Inflammatory macrophage (primary cell): Measurements from ENCODE around the gene TLR9.
"Not testable (repeated sequence)": the region's sequence is repeated elsewhere in the genome, so short reads cannot be mapped to it uniquely, and the experiment has no call there.

Source experiments
- DNase-seq, 2 donors: peaks; one replicate each; pipeline ENCODE4 v3.0.0-alpha.2; 2020 to 2022
- total RNA-seq, 18 experiments: gene quantifications; one replicate each; lab custom pipeline; 2026; ENCODE audit warnings: mixed read lengths in 6 of 18, inconsistent platforms in 2 of 18; lab: John Stamatoyannopoulos, UW

TLR9 gene
- total RNA-seq: 0 reads per million in 18 experiments

GRCh38 chr3:52225452-52226228 is at the start of gene TLR9:
TSS of gene TLR9 (minus strand) at chr3:52225645. CDS start at chr3:52225529, 116 bp downstream.
- DNase-seq: peak; percentile 45 to 49

GRCh38 chr3:52274781-52275180 is 49.3 kb upstream of the TLR9 start:
- DNase-seq: not testable (repeated sequence)

- no peak for DNase-seq
Observed at GRCh38 chr3:52272831-52273230, 47.4 kb upstream of the TLR9 start.

- not testable (repeated sequence) for DNase-seq
Observed at GRCh38 chr3:52272172-52272571, 46.7 kb upstream of the TLR9 start.

- DNase-seq: peak; percentile 83 to 84
Observed at GRCh38 chr3:52270252-52270754, 44.9 kb upstream of the TLR9 start.

- peak in 1 of 2 donors; percentile 45 for DNase-seq
Observed at GRCh38 chr3:52269776-52270175, 44.3 kb upstream of the TLR9 start.

GRCh38 chr3:52268036-52268435 is 42.6 kb upstream of the TLR9 start:
- no peak for DNase-seq

GRCh38 chr3:52265387-52265786 is 39.9 kb upstream of the TLR9 start:
- DNase-seq: no peak

GRCh38 chr3:52262447-52262846 is 37.0 kb upstream of the TLR9 start:
- DNase-seq: no peak

GRCh38 chr3:52259448-52259847 is 34.0 kb upstream of the TLR9 start:
- no peak for DNase-seq

GRCh38 chr3:52259035-52259434 is 33.6 kb upstream of the TLR9 start:
- no peak for DNase-seq

GRCh38 chr3:52257911-52258310 is 32.5 kb upstream of the TLR9 start:
- DNase-seq: no peak

- no peak for DNase-seq
Observed at GRCh38 chr3:52256622-52257021, 31.2 kb upstream of the TLR9 start.

GRCh38 chr3:52256159-52256558 is 30.7 kb upstream of the TLR9 start:
- DNase-seq: no peak

- DNase-seq: no peak
Observed at GRCh38 chr3:52254608-52255007, 29.2 kb upstream of the TLR9 start.

GRCh38 chr3:52253314-52254304 is 28.2 kb upstream of the TLR9 start:
- DNase-seq: peak; percentile 98 to 99

GRCh38 chr3:52250122-52250521 is 24.7 kb upstream of the TLR9 start:
- no peak for DNase-seq

GRCh38 chr3:52249683-52250082 is 24.2 kb upstream of the TLR9 start:
- no peak for DNase-seq

- DNase-seq: no peak
Observed at GRCh38 chr3:52248816-52249547, 23.5 kb upstream of the TLR9 start.

GRCh38 chr3:52248165-52248541 is 22.7 kb upstream of the TLR9 start:
- DNase-seq: no peak

GRCh38 chr3:52247409-52248164 is 22.1 kb upstream of the TLR9 start:
- DNase-seq: no peak
